ENCODE results near the gene ACER3. TPM values are rescaled to one million over a fixed set of nuclear protein-coding genes. Genes with fewer than 3 reads are reported as not detected.

ACER3 gene
- total and polyA plus RNA-seq, 2 experiments from 2014 or later = 17.1 to 18.3 TPM

GRCh38 chr11:76919887-76920746 lies 59.4 kb downstream of the ACER3 start:
- DNase-seq (ENCODE audit: low spot score) = peak; percentile 93
- Histone ChIP-seq H3K4me2 (peak overlapping the region; percentile 57), H3K79me2 (no peaks in the 10 kb centered on the region), H3K4me3 (no peak overlapping the region), H3K9me3 (ENCODE audit: low read depth) (no peaks in the 10 kb centered on the region), H3K27ac (peak overlapping the region; percentile 18), H3K27me3 (no peaks in the 10 kb centered on the region), H3K9me2 (replicated peaks; ENCODE audit: insufficient read depth) (no peaks in the 10 kb centered on the region), H3K4me1 (ENCODE audit: insufficient read depth) (peaks cover 10% of the 10 kb centered on the region), H3K36me3 (replicated peaks; ENCODE audit: insufficient read depth, low read depth) (no peaks in the 10 kb centered on the region), H2AFZ (no peak overlapping the region), H4K20me1 (ENCODE audit: insufficient read depth, poor library complexity, severe bottlenecking) (no peaks in the 10 kb centered on the region)
- peak; percentile 86 for TF ChIP-seq CTCF (IDR thresholded peaks at IDR 0.05; ENCODE audit: poor library complexity)
- TF ChIP-seq EZH2 (IDR thresholded peaks at IDR 0.05; ENCODE audit: borderline replicate concordance) = no peak
- 42% methylated on average over 7 of the region's 7 CpGs for WGBS (ENCODE audit: low lambda C conversion rate, missing lambda C conversion rate)

GRCh38 chr11:76927160-76927559 lies 66.4 kb downstream of the ACER3 start:
- no peaks in the 10 kb centered on the region for H3K9me3 ChIP-seq (ENCODE audit: low read depth)
- no peaks in the 10 kb centered on the region for H3K9me2 ChIP-seq (replicated peaks; ENCODE audit: insufficient read depth)
- no peaks in the 10 kb centered on the region for H3K36me3 ChIP-seq (replicated peaks; ENCODE audit: insufficient read depth, low read depth)
- WGBS (ENCODE audit: low lambda C conversion rate, missing lambda C conversion rate) = 95% methylated on average over 5 of the region's 5 CpGs
- no peaks in the 10 kb centered on the region for H4K20me1 ChIP-seq (ENCODE audit: insufficient read depth, poor library complexity, severe bottlenecking)
- no peak for TF ChIP-seq EZH2phosphoT487 (IDR thresholded peaks at IDR 0.05; ENCODE audit: low read depth, severe bottlenecking, unreplicated experiment)
- no peak for TF ChIP-seq EZH2 (IDR thresholded peaks at IDR 0.05; ENCODE audit: borderline replicate concordance)
- TF ChIP-seq CTCF (IDR thresholded peaks at IDR 0.05; ENCODE audit: poor library complexity) = no peak
- H2AFZ ChIP-seq = no peak overlapping the region
- no peaks in the 10 kb centered on the region for H3K27me3 ChIP-seq
- no peaks in the 10 kb centered on the region for H3K79me2 ChIP-seq
- DNase-seq (ENCODE audit: low spot score) = no peak
- H3K27ac ChIP-seq = no peak overlapping the region
- no peak overlapping the region for H3K4me3 ChIP-seq
- no peaks in the 10 kb centered on the region for H3K4me1 ChIP-seq (ENCODE audit: insufficient read depth)
- no peak overlapping the region for H3K4me2 ChIP-seq

- no peaks in the 10 kb centered on the region for H3K27me3 ChIP-seq
- no peak overlapping the region for H3K27ac ChIP-seq
- WGBS (ENCODE audit: low lambda C conversion rate, missing lambda C conversion rate) = 67% methylated on average over 3 of the region's 3 CpGs
- no peaks in the 10 kb centered on the region for H3K79me2 ChIP-seq
- no peaks in the 10 kb centered on the region for H3K36me3 ChIP-seq (replicated peaks; ENCODE audit: insufficient read depth, low read depth)
- H2AFZ ChIP-seq = no peak overlapping the region
- H3K4me1 ChIP-seq (ENCODE audit: insufficient read depth) = no peaks in the 10 kb centered on the region
- H4K20me1 ChIP-seq (ENCODE audit: insufficient read depth, poor library complexity, severe bottlenecking) = no peaks in the 10 kb centered on the region
- H3K9me2 ChIP-seq (replicated peaks; ENCODE audit: insufficient read depth) = no peaks in the 10 kb centered on the region
- no peak overlapping the region for H3K4me2 ChIP-seq
- peaks cover 17% of the 10 kb centered on the region for H3K9me3 ChIP-seq (ENCODE audit: low read depth)
- DNase-seq (ENCODE audit: low spot score) = no peak
- TF ChIP-seq CTCF (IDR thresholded peaks at IDR 0.05; ENCODE audit: poor library complexity) = no peak
- TF ChIP-seq EZH2phosphoT487 (IDR thresholded peaks at IDR 0.05; ENCODE audit: low read depth, severe bottlenecking, unreplicated experiment) = no peak
- TF ChIP-seq EZH2 (IDR thresholded peaks at IDR 0.05; ENCODE audit: borderline replicate concordance) = no peak
- H3K4me3 ChIP-seq = no peak overlapping the region
These were observed 74.3 kb downstream of the ACER3 start for GRCh38 chr11:76935042-76935441.

All from hepatocyte (in vitro differentiated cells).